VCaP (cell line): Measurements from ENCODE around the gene CDC42.
"Not testable (repeated sequence)": the region's sequence is repeated elsewhere in the genome, so short reads cannot be mapped to it uniquely, and the experiment has no call there.

ENCODE experiments used
- H3K27ac ChIP-seq: fragments of 450-650 bp; 2 replicates; pipeline ENCODE4 v1.5.1; 2017
- CTCF ChIP-seq: fragments of 450-650 bp; conservative IDR thresholded peaks from 2 replicates; pipeline ENCODE4 v1.5.1; 2017; ENCODE audit warnings: mild to moderate bottlenecking, moderate library complexity

CDC42 gene

DNA sequence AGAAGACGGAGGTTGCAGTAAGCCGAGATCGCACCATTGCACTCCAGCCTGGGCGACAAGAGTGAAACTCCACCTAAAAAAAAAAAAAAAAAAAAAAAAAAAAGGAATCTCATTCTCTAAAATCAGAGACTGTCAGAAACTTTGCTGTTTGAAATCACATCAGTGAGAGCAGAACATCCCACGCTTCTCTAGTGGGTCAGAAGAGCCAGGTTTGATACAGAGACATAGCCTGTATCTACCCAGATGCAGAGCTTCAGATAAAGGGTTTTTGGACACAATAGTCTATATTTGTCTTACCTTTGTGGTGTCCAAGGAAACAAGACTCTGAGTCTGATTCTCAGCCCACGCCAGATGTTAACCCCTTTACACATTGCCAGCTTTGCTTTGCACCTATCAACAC is 31.4 kb upstream of the CDC42 start:
- TF ChIP-seq CTCF, result no peak
- peak overlapping the region; percentile 5; the same call in 1 of the 2 replicates for H3K27ac ChIP-seq

DNA sequence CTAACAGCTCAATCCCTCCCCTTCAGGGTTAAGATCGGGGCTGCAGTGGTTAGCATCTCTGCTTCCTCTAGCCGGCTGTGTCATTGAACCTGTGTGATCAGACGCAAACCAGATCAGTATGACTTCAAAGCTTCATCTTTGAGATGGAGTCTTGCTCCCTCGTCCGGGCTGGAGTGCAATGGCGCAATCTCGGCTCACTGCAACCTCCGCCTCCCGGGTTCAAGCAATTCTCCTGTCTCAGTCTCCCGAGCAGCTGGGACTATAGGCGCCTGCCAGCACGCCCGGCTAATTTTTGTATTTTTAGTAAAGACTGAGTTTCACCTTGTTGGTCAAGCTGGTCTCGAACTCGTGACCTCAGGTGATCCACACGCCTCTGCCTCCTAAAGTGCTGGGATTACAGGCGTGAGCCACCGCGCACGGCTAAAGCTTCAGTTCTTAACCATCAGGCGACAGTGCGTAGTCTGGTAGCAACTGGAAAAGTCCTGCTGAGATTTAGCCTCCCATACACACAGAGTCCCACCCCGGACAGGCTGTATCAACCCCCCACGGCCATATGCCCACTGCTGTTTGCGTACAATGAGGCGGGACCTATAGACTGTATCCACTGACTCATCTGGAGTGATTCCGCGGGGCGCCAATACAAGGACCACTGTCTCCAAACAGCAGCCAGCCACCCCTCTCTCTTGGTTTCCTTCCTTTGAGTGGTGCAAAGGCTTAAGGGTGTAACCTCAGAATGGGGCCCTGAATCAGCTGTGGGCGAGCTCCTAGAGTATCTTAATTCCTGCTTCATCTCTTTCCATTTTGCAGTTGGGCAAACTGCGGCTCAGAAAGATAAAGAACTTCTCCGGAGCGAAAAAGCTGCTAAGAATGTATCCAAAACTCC is 27.8 kb upstream of the CDC42 start:
- TF ChIP-seq CTCF, result no peak
- H3K27ac ChIP-seq, result peak overlapping the region; percentile 90

- peak overlapping the region; percentile 90 for H3K27ac ChIP-seq
- no peak for TF ChIP-seq CTCF
These were observed 26.9 kb upstream of the CDC42 start for GRCh38 chr1:22025368-22026155.

GRCh38 chr1:22026924-22027289 is 25.6 kb upstream of the CDC42 start:
- no peak for TF ChIP-seq CTCF
- H3K27ac ChIP-seq, result peak overlapping the region; percentile 90

DNA sequence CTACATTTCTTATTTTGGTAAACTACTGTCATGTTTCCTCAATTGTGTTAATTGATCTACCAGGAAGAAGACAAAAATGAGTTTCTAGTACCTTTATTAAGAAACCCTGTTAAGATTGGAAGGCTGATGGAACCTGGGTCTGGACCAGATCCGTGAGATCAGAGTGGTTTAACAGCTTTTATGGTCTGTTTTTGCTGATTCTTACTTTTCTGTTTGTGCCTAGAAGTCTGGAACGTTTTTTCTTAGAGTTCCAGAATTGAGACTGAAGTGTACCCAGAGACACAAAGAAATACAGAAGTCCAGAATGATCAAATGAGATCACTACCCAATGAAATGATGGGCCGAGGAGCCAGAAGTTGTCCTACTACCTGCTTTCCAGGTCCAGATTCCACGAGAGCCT is 22.5 kb upstream of the CDC42 start:
- no peak for TF ChIP-seq CTCF
- no peak overlapping the region; the same call in 1 of the 2 replicates for H3K27ac ChIP-seq

DNA sequence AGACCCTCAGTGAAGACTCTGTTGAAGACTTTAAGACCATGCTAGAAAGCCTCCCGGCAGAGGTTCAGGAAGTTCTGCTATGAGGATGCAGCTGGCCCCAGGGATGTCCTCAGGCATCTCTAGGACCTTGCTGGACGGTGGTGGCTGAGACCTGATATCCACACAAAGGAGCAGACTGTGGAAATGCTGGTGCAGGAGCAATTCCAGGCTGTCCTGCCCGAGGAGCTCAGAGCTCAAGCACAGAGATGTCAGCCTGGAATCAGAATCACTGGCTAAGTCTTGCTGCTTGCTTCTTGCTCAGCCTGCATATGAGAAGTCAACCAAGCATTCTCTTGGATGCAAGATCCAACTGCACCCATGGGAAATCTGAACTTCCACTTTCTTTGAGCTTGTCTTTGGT is 22.0 kb upstream of the CDC42 start:
- TF ChIP-seq CTCF, result no peak
- H3K27ac ChIP-seq, result peak overlapping the region; percentile 69

DNA sequence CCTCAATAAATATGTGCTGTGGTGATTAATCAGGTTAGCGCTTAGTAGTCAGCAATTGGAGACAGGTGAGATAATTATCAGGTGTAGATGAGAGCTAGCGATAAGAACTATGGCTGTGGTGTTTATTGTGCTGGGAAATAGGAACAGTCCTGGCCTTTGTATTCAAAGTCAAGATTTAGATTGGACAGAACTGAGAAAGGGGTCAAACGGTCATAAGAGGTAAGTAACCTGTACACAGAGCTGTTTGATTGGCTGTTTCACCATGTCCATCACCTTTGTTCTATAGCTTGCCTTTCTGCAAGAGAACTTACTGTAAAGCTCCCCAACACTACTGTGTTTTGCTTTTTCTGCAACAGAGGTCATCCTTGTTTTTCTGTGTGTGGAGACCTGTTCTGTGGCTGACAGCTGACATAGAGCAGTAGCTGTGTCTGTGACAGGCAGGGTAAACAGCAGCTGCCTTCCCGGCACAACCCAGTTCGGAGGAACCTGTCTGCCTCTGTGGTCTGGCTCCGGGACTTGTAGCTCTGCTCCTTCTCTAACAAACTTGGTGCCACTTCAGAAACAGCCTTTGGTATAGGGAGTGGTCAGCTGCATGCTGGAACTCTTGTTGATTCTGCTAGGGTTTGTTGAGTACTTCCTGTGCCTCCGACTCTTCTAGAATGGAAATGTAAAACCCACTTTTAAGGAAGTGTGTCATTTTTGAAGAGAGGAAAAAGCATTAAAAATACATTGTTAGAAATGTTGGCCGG is 21.1 kb upstream of the CDC42 start:
- peak overlapping the region; percentile 69 for H3K27ac ChIP-seq
- no peak for TF ChIP-seq CTCF

DNA sequence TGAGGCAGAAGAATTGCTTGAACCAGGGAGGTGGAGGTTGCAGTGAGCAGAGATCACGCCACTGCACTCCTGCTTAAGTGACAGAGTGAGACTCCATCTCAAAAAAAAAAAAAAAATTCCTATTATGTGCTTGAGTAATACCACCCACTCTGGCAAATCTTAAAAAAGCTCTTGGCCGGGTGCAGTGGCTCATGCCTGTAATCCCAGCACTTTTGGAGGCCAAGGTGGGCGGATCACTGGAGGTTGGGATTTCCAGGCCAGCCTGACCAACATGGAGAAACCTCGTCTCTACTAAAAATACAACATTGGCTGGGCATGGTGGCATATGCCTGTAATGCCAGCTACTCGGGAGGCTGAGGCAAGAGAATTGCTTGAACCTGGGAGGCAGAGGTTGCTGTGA is 17.7 kb upstream of the CDC42 start:
- H3K27ac ChIP-seq, result not testable (repeated sequence)
